ENCODE results near the gene MYPN.

DNA sequence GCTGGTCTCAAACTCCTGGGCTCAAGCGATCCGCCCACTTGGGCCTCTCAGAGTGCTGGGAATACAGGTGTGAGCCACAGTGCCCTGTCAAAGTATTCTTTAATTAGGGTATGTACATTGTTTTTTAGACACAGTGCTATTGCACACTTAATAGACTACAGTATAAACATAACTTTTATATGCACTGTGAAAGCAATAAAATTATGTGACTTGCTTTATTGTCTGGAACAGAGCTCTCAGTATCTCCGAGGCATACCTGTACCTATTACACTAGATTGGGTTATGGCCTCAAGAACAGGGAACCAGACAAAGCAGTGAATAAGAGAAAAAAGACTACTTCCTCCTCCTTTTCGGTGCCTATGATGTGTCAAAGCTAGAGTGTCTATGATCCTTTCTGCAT is 109.5 kb downstream of the MYPN start:
- TF ChIP-seq CTCF (IDR thresholded peaks at IDR 0.05) (no peak), POLR2A (IDR thresholded peaks at IDR 0.05) (no peak)
